Measurements from ENCODE around the gene TFF1.

Gene TFF1

GRCh38 chr21:42343963-42344510 is 22.3 kb downstream of the TFF1 start:
- no peak overlapping the region for H2BK12ac ChIP-seq (ENCODE audit: low read length)
- H3K4me3 ChIP-seq (ENCODE audit: low read length in 2 of 2), result no peak overlapping the region
- H3K9me3 ChIP-seq (replicated peaks in 1 of 2; ENCODE audit: control insufficient read depth in 2 of 2, insufficient read depth in 1 of 2, low read depth in 1 of 2, low read length in 2 of 2), result no peaks in the 10 kb centered on the region
- H2BK120ac ChIP-seq (ENCODE audit: low read depth, low read length), result no peak overlapping the region
- no peak overlapping the region for H2BK15ac ChIP-seq (ENCODE audit: low read length)
- H4K91ac ChIP-seq (ENCODE audit: low read depth, low read length, poor library complexity), result no peak overlapping the region
- H3K9ac ChIP-seq (ENCODE audit: low read depth, low read length, poor library complexity), result no peak overlapping the region
- H3K79me1 ChIP-seq (ENCODE audit: low read depth, low read length), result no peaks in the 10 kb centered on the region
- H3K4me1 ChIP-seq (ENCODE audit: control insufficient read depth in 2 of 2, insufficient read depth in 1 of 2, low read depth in 1 of 2, low read length in 2 of 2), result peaks cover 0 to 2% of the 10 kb centered on the region in 2 donors
- no CpG with 5 or more reads among the region's 11 CpGs for WGBS, 2 donors (ENCODE audit: extremely low coverage in 2 of 2, insufficient read length in 2 of 2, insufficient replicate concordance in 1 of 2)
- H3K36me3 ChIP-seq (replicated peaks in 1 of 2; ENCODE audit: control insufficient read depth in 2 of 2, insufficient read depth in 2 of 2, low read length in 2 of 2), result no peaks in the 10 kb centered on the region
- H3K27ac ChIP-seq (replicated peaks; ENCODE audit: low read length), result no peak overlapping the region
- H2AFZ ChIP-seq (ENCODE audit: low read length), result no peak overlapping the region
- no peaks in the 10 kb centered on the region for H3K27me3 ChIP-seq (ENCODE audit: control insufficient read depth in 3 of 3, insufficient read depth in 3 of 3, low read depth in 1 of 3, low read length in 3 of 3)
- H3K23ac ChIP-seq (ENCODE audit: low read depth, low read length, poor library complexity), result no peak overlapping the region
- no peak overlapping the region for H2AK5ac ChIP-seq (ENCODE audit: low read depth, low read length)
- H3K4ac ChIP-seq (ENCODE audit: low read length), result no peak overlapping the region
- no peak overlapping the region for H2BK5ac ChIP-seq (ENCODE audit: low read length)
- no peak overlapping the region for H3K4me2 ChIP-seq (ENCODE audit: insufficient read depth, low read length, poor library complexity, severe bottlenecking)
- no peak overlapping the region for H4K8ac ChIP-seq (ENCODE audit: low read depth, low read length)
- no peak overlapping the region for H3K14ac ChIP-seq (ENCODE audit: low read length)
- no peak for DNase-seq (ENCODE audit: low spot score)
- H3K18ac ChIP-seq (ENCODE audit: low read length), result peak overlapping the region; percentile 5

- H3K4me2 ChIP-seq (ENCODE audit: insufficient read depth, low read length, poor library complexity, severe bottlenecking), result no peak overlapping the region
- no peaks in the 10 kb centered on the region for H3K36me3 ChIP-seq (replicated peaks in 1 of 2; ENCODE audit: control insufficient read depth in 2 of 2, insufficient read depth in 2 of 2, low read length in 2 of 2)
- DNase-seq (ENCODE audit: low spot score), result no peak
- no peak overlapping the region for H3K27ac ChIP-seq (replicated peaks; ENCODE audit: low read length)
- H3K27me3 ChIP-seq (ENCODE audit: control insufficient read depth in 3 of 3, insufficient read depth in 3 of 3, low read depth in 1 of 3, low read length in 3 of 3), result no peaks in the 10 kb centered on the region
- no peak overlapping the region for H2AK5ac ChIP-seq (ENCODE audit: low read depth, low read length)
- H2BK15ac ChIP-seq (ENCODE audit: low read length), result no peak overlapping the region
- no peak overlapping the region for H3K4ac ChIP-seq (ENCODE audit: low read length)
- no peak overlapping the region for H2BK5ac ChIP-seq (ENCODE audit: low read length)
- no peak overlapping the region for H2AFZ ChIP-seq (ENCODE audit: low read length)
- WGBS, 2 donors (ENCODE audit: extremely low coverage in 2 of 2, insufficient read length in 2 of 2, insufficient replicate concordance in 1 of 2), result no CpG with 5 or more reads among the region's 6 CpGs
- no peaks in the 10 kb centered on the region for H3K79me1 ChIP-seq (ENCODE audit: low read depth, low read length)
- H3K9ac ChIP-seq (ENCODE audit: low read depth, low read length, poor library complexity), result no peak overlapping the region
- no peak overlapping the region for H4K8ac ChIP-seq (ENCODE audit: low read depth, low read length)
- H2BK120ac ChIP-seq (ENCODE audit: low read depth, low read length), result no peak overlapping the region
- no peaks in the 10 kb centered on the region for H3K9me3 ChIP-seq (replicated peaks in 1 of 2; ENCODE audit: control insufficient read depth in 2 of 2, insufficient read depth in 1 of 2, low read depth in 1 of 2, low read length in 2 of 2)
- H3K4me1 ChIP-seq (ENCODE audit: control insufficient read depth in 2 of 2, insufficient read depth in 1 of 2, low read depth in 1 of 2, low read length in 2 of 2), result peaks cover 0 to 2% of the 10 kb centered on the region in 2 donors
- no peak overlapping the region for H3K4me3 ChIP-seq (ENCODE audit: low read length in 2 of 2)
- H2BK12ac ChIP-seq (ENCODE audit: low read length), result no peak overlapping the region
- H3K14ac ChIP-seq (ENCODE audit: low read length), result peak overlapping the region; percentile 79
- H3K23ac ChIP-seq (ENCODE audit: low read depth, low read length, poor library complexity), result no peak overlapping the region
- no peak overlapping the region for H3K18ac ChIP-seq (ENCODE audit: low read length)
- H4K91ac ChIP-seq (ENCODE audit: low read depth, low read length, poor library complexity), result no peak overlapping the region
These were observed 22.8 kb downstream of the TFF1 start for GRCh38 chr21:42343556-42343955.

DNA sequence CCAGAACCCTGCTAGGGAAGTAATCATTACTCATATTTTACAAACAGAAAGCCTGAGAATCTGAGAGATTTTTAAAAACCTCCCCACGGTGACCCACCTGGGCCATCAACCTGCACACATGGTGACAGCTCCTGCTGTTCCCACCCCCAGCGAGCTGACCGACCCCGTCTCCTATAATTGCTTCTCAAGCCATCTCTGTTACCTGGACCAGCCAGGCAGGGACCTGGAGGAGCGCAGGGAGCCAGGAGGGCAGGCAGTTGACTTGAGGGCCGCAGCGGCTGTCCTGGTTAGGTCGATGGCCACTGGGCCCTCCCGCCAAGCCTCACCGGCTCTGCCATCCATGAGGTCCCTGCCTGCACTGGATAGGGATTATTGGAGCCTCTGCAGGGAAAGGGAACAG is 23.2 kb downstream of the TFF1 start:
- H3K14ac ChIP-seq (ENCODE audit: low read length), result peak overlapping the region; percentile 79
- H3K18ac ChIP-seq (ENCODE audit: low read length), result peak overlapping the region; percentile 61
- H3K23ac ChIP-seq (ENCODE audit: low read depth, low read length, poor library complexity), result peak overlapping the region; percentile 89
- H3K27me3 ChIP-seq (ENCODE audit: control insufficient read depth in 3 of 3, insufficient read depth in 3 of 3, low read depth in 1 of 3, low read length in 3 of 3), result no peaks in the 10 kb centered on the region
- no peak overlapping the region for H2AFZ ChIP-seq (ENCODE audit: low read length)
- no peak overlapping the region for H3K4ac ChIP-seq (ENCODE audit: low read length)
- H3K4me1 ChIP-seq (ENCODE audit: control insufficient read depth in 2 of 2, insufficient read depth in 1 of 2, low read depth in 1 of 2, low read length in 2 of 2), result peaks cover 0 to 4% of the 10 kb centered on the region in 2 donors
- peak overlapping the region; percentile 73 for H2BK12ac ChIP-seq (ENCODE audit: low read length)
- peak overlapping the region; percentile 15 for H3K9ac ChIP-seq (ENCODE audit: low read depth, low read length, poor library complexity)
- DNase-seq (ENCODE audit: low spot score), result no peak
- H4K8ac ChIP-seq (ENCODE audit: low read depth, low read length), result no peak overlapping the region
- H2AK5ac ChIP-seq (ENCODE audit: low read depth, low read length), result no peak overlapping the region
- no peak overlapping the region for H2BK15ac ChIP-seq (ENCODE audit: low read length)
- H2BK5ac ChIP-seq (ENCODE audit: low read length), result peak overlapping the region; percentile 25
- no peak overlapping the region for H3K27ac ChIP-seq (replicated peaks; ENCODE audit: low read length)
- no peak overlapping the region for H3K4me2 ChIP-seq (ENCODE audit: insufficient read depth, low read length, poor library complexity, severe bottlenecking)
- H3K36me3 ChIP-seq (replicated peaks in 1 of 2; ENCODE audit: control insufficient read depth in 2 of 2, insufficient read depth in 2 of 2, low read length in 2 of 2), result no peaks in the 10 kb centered on the region
- H3K4me3 ChIP-seq (ENCODE audit: low read length in 2 of 2), result no peak overlapping the region
- no peak overlapping the region for H2BK120ac ChIP-seq (ENCODE audit: low read depth, low read length)
- H3K9me3 ChIP-seq (replicated peaks in 1 of 2; ENCODE audit: control insufficient read depth in 2 of 2, insufficient read depth in 1 of 2, low read depth in 1 of 2, low read length in 2 of 2), result no peaks in the 10 kb centered on the region
- no peaks in the 10 kb centered on the region for H3K79me1 ChIP-seq (ENCODE audit: low read depth, low read length)
- no peak overlapping the region for H4K91ac ChIP-seq (ENCODE audit: low read depth, low read length, poor library complexity)
- WGBS, 2 donors (ENCODE audit: extremely low coverage in 2 of 2, insufficient read length in 2 of 2, insufficient replicate concordance in 1 of 2), result no CpG with 5 or more reads among the region's 10 CpGs

DNA sequence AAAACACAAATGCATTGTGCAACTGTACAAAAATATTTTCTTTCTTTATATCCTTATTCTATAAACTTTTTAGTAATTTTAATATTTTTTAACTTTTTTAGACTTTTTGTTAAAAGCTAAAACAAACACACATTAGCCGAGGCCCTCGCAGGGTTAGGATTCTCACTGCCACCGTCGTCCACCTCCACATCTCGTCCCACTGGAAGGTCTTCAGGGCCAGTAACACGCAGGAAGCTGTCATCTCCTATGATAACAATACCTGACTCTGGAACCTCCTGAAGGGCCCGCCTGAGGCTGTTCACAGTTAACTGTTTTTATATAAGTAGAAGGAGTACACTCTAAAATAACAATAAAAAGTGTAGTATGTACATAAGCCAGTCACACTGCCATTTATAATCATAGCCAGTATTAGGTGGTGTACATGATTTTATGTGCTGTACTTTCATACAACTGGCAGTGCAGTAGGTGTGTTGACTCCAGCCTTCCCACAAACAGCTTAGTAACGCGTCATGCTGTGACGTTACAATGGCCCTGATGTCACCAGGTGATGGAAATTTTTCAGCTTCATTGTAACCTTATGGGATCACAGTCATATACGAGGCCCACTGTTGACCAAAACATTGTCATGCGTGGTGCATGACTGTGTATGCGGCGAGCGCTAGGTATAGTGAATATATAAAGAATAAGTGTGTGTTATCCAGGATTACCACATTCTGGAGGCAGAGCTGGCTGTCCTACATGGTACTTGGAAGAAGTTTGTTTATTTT is 24.4 kb downstream of the TFF1 start:
- Histone ChIP-seq H2AFZ (ENCODE audit: low read length) (no peak overlapping the region), H2BK5ac (ENCODE audit: low read length) (no peak overlapping the region), H2BK15ac (ENCODE audit: low read length) (no peak overlapping the region), H3K79me1 (ENCODE audit: low read depth, low read length) (no peaks in the 10 kb centered on the region), H3K4me2 (ENCODE audit: insufficient read depth, low read length, poor library complexity, severe bottlenecking) (no peak overlapping the region), H3K9ac (ENCODE audit: low read depth, low read length, poor library complexity) (no peak overlapping the region), H2BK12ac (ENCODE audit: low read length) (no peak overlapping the region), H3K4me1 (ENCODE audit: control insufficient read depth in 2 of 2, insufficient read depth in 1 of 2, low read depth in 1 of 2, low read length in 2 of 2) (peaks cover 0 to 5% of the 10 kb centered on the region in 2 donors), H2AK5ac (ENCODE audit: low read depth, low read length) (no peak overlapping the region), H4K91ac (ENCODE audit: low read depth, low read length, poor library complexity) (no peak overlapping the region), H3K4ac (ENCODE audit: low read length) (no peak overlapping the region), H3K9me3 (replicated peaks in 1 of 2; ENCODE audit: control insufficient read depth in 2 of 2, insufficient read depth in 1 of 2, low read depth in 1 of 2, low read length in 2 of 2) (no peaks in the 10 kb centered on the region), H3K23ac (ENCODE audit: low read depth, low read length, poor library complexity) (no peak overlapping the region), H3K18ac (ENCODE audit: low read length) (no peak overlapping the region), H2BK120ac (ENCODE audit: low read depth, low read length) (no peak overlapping the region), H3K27ac (replicated peaks; ENCODE audit: low read length) (no peak overlapping the region), H3K4me3 (ENCODE audit: low read length in 2 of 2) (no peak overlapping the region), H3K27me3 (ENCODE audit: control insufficient read depth in 3 of 3, insufficient read depth in 3 of 3, low read depth in 1 of 3, low read length in 3 of 3) (no peaks in the 10 kb centered on the region), H3K36me3 (replicated peaks in 1 of 2; ENCODE audit: control insufficient read depth in 2 of 2, insufficient read depth in 2 of 2, low read length in 2 of 2) (no peaks in the 10 kb centered on the region), H4K8ac (ENCODE audit: low read depth, low read length) (no peak overlapping the region), H3K14ac (ENCODE audit: low read length) (no peak overlapping the region)
- no CpG with 5 or more reads among the region's 15 CpGs for WGBS, 2 donors (ENCODE audit: extremely low coverage in 2 of 2, insufficient read length in 2 of 2, insufficient replicate concordance in 1 of 2)
- no peak for DNase-seq (ENCODE audit: low spot score)
